GM23338 (cell line): ENCODE measurements around the gene ALG14. TPM values are rescaled to one million over a fixed set of nuclear protein-coding genes. Genes with fewer than 3 reads are reported as not detected.

Experiments used
- ATAC-seq: fragments of 200-7000 bp; cut with Tn5 transposase; 3 replicates; pipeline ENCODE4 v1.9.1; 2020
- DNase-seq: peaks from one replicate; pipeline ENCODE4 v3.0.0-alpha.2; 2015; ENCODE audit warnings: low spot score
- H2AFZ ChIP-seq: fragments of 200-600 bp; sonication (generic); 2 replicates; pipeline ENCODE4 v1.8.0; 2016; ENCODE audit warnings: antibody characterized with exemption, mild to moderate bottlenecking, moderate library complexity
- H3F3A ChIP-seq: fragments of 200-600 bp; sonication (generic); replicated peaks from 2 replicates; pipeline ENCODE4 v1.8.0; 2017; ENCODE audit warnings: antibody characterized with exemption, mixed run types, low read depth
- H3K27ac ChIP-seq: fragments of 200-600 bp; sonication (generic); 2 replicates; pipeline ENCODE4 v1.6.1; 2016; ENCODE audit warnings: low read depth
- H3K27me3 ChIP-seq: fragments of 200-600 bp; sonication (generic); 2 replicates; pipeline ENCODE4 v1.8.0; 2016; ENCODE audit warnings: mild to moderate bottlenecking, mixed run types, moderate library complexity; ENCODE audit not compliant: insufficient read depth
- H3K36me3 ChIP-seq: fragments of 200-600 bp; sonication (generic); 2 replicates; pipeline ENCODE4 v1.8.0; 2016; ENCODE audit warnings: mild to moderate bottlenecking; ENCODE audit not compliant: insufficient read depth
- H3K4me1 ChIP-seq: fragments of 200-600 bp; sonication (generic); 2 replicates; pipeline ENCODE4 v1.8.0; 2016; ENCODE audit warnings: mild to moderate bottlenecking, moderate library complexity; ENCODE audit not compliant: insufficient read depth
- H3K4me2 ChIP-seq: fragments of 200-600 bp; sonication (generic); 2 replicates; pipeline ENCODE4 v1.7.1; 2017; ENCODE audit warnings: mixed run types
- H3K4me3 ChIP-seq: fragments of 200-600 bp; sonication (generic); 2 replicates; pipeline ENCODE4 v1.6.1; 2016; ENCODE audit warnings: mixed run types
- H3K79me2 ChIP-seq: fragments of 200-600 bp; sonication (generic); replicated peaks from 2 replicates; pipeline ENCODE4 v1.8.0; 2017; ENCODE audit warnings: mild to moderate bottlenecking; ENCODE audit not compliant: insufficient read depth
- H3K9me2 ChIP-seq: fragments of 200-600 bp; sonication (generic); 2 replicates; pipeline ENCODE4 v1.8.0; 2017; ENCODE audit not compliant: insufficient read depth
- H4K20me1 ChIP-seq: fragments of 200-600 bp; sonication (generic); replicated peaks from 2 replicates; pipeline ENCODE4 v1.8.0; 2017; ENCODE audit warnings: mild to moderate bottlenecking; ENCODE audit not compliant: insufficient read depth
- H3K27ac Mint-ChIP-seq: 2 replicates; pipeline ENCODE4 v1.8.0; 2020; ENCODE audit warnings: inconsistent platforms, mild to moderate bottlenecking, moderate library complexity, mixed read lengths
- H3K27me3 Mint-ChIP-seq: 3 replicates; pipeline ENCODE4 v1.8.0; 2022; ENCODE audit warnings: low read depth, mild to moderate bottlenecking, moderate library complexity, mixed read lengths, inconsistent platforms; ENCODE audit not compliant: insufficient read depth, poor library complexity
- H3K36me3 Mint-ChIP-seq: 3 replicates; pipeline ENCODE4 v1.8.0; 2021; ENCODE audit warnings: low read depth, mild to moderate bottlenecking, inconsistent platforms, moderate library complexity, mixed read lengths
- H3K4me1 Mint-ChIP-seq: 3 replicates; pipeline ENCODE4 v1.8.0; 2020; ENCODE audit warnings: mild to moderate bottlenecking, inconsistent platforms, mixed read lengths
- H3K4me3 Mint-ChIP-seq: 3 replicates; pipeline ENCODE4 v1.8.0; 2021; ENCODE audit warnings: moderate library complexity, mild to moderate bottlenecking, inconsistent platforms, mixed read lengths
- H3K9me3 Mint-ChIP-seq: 3 replicates; pipeline ENCODE4 v1.8.0; 2020; ENCODE audit warnings: moderate library complexity, mild to moderate bottlenecking, inconsistent platforms, mixed read lengths
- CREB1 ChIP-seq: fragments of 250-450 bp; sonication (Bioruptor Pico); IDR thresholded peaks from 2 replicates; pipeline ENCODE4 v1.5.0; 2020; ENCODE audit warnings: low read depth, mild to moderate bottlenecking, moderate library complexity
- EZH2 ChIP-seq: fragments of 200-600 bp; sonication (generic); IDR thresholded peaks from one replicate; pipeline ENCODE4 v1.8.0; 2017; ENCODE audit warnings: antibody characterized with exemption, mild to moderate bottlenecking, low read depth; ENCODE audit not compliant: unreplicated experiment
- EZH2phosphoT487 ChIP-seq: fragments of 200-600 bp; sonication (generic); IDR thresholded peaks from one replicate; pipeline ENCODE4 v1.8.1; 2018; ENCODE audit warnings: antibody characterized with exemption; ENCODE audit not compliant: unreplicated experiment
- JUNB ChIP-seq: IDR thresholded peaks from one replicate; pipeline ENCODE4 v1.6.1; 2016; ENCODE audit warnings: antibody characterized with exemption; ENCODE audit not compliant: unreplicated experiment
- NANOG ChIP-seq: IDR thresholded peaks from 2 replicates; pipeline ENCODE4 v1.6.1; 2016; ENCODE audit warnings: antibody characterized with exemption, borderline replicate concordance
- POLR2AphosphoS5 ChIP-seq: IDR thresholded peaks from 2 replicates; pipeline ENCODE4 v1.6.1; 2016; ENCODE audit warnings: antibody characterized with exemption, low read depth
- STAT1 ChIP-seq: IDR thresholded peaks from one replicate; pipeline ENCODE4 v1.6.1; 2016; ENCODE audit warnings: antibody characterized with exemption; ENCODE audit not compliant: unreplicated experiment
- ZNF114 ChIP-seq: fragments of 250-450 bp; sonication (Bioruptor Pico); IDR thresholded peaks from 2 replicates; pipeline ENCODE4 v1.5.0; 2020; ENCODE audit warnings: mild to moderate bottlenecking, moderate library complexity
- ZNF331 ChIP-seq: fragments of 250-450 bp; sonication (Bioruptor Pico); IDR thresholded peaks from 2 replicates; pipeline ENCODE4 v1.5.0; 2020; ENCODE audit warnings: low read depth, mild to moderate bottlenecking, moderate library complexity
- polyA plus RNA-seq: library from polyadenylated mRNA; unstranded; fragments of >200 nt; fragmentation: Nextera tagmentation; extraction: Ambion mirVana; gene quantifications from 2 replicates; pipeline ENCODE4 v1.2.1, GENCODE V29; 2016
- total RNA-seq: library from RNA; depleted of rRNA; stranded (reverse); fragments of >200 nt; shearing (Covaris generic); gene quantifications from 2 replicates; pipeline ENCODE4 v1.2.3, GENCODE V29; 2014
- TF ChIP-seq, protein P1 (sequence below): IDR thresholded peaks from 2 replicates; pipeline ENCODE4 v1.6.1; 2016; ENCODE audit warnings: antibody characterized with exemption
- TF ChIP-seq, protein P2 (sequence below): IDR thresholded peaks from one replicate; pipeline ENCODE4 v1.6.1; 2018; ENCODE audit warnings: antibody characterized with exemption; ENCODE audit not compliant: unreplicated experiment
- TF ChIP-seq, protein P3 (sequence below), 2 experiments: fragments of 200-600 bp in 1 of 2; sonication (generic) in 1 of 2; conservative IDR thresholded peaks; 2 replicates each; pipeline versions ENCODE4 v1.5.1 to v1.6.1; 2016 to 2017; ENCODE audit warnings: antibody characterized with exemption in 2 of 2, low read depth in 2 of 2, mild to moderate bottlenecking in 2 of 2, moderate library complexity in 1 of 2
- TF ChIP-seq, protein P4 (sequence below): fragments of 250-450 bp; sonication (Bioruptor Pico); IDR thresholded peaks from 2 replicates; pipeline ENCODE4 v1.5.0; 2020; ENCODE audit warnings: mild to moderate bottlenecking, moderate library complexity

The ALG14 gene
- total and polyA plus RNA-seq, 2 experiments from 2014 or later, result 0.42 to 2.8 TPM

DNA sequence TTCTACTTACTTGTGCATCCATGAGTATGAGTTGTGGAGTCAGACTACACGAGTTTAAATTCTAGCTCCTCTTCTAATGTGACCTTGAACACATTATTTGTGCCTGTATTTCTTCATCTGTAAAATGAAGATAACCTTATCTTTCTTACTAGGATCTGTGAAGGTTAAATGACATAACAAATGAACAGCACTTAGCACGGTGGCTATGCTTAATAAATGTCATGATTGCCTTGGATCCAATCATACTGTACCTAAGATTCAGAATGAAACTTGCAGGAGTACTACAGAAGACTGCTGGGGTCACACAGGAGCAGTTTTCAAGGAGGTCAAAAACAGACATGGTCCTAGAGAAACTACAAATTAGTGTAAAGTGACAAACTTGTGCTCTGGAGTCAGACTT lies 22.2 kb upstream of the ALG14 start:
- Histone ChIP-seq H3K27ac (no peak overlapping the region), H3F3A (no peaks in the 10 kb centered on the region), H4K20me1 (no peaks in the 10 kb centered on the region), H3K4me1 (no peaks in the 10 kb centered on the region), H3K4me3 (no peak overlapping the region), H3K36me3 (no peaks in the 10 kb centered on the region), H3K27me3 (no peaks in the 10 kb centered on the region), H2AFZ (no peak overlapping the region), H3K9me2 (0 out of 2 replicates have a peak, but pooled peaks cover 3% of the 10 kb centered on the region), H3K4me2 (no peak overlapping the region), H3K79me2 (no peaks in the 10 kb centered on the region)
- H3K4me3 Mint-ChIP-seq, result no peak overlapping the region
- peaks cover 5% of the 10 kb centered on the region; the same call in 1 of the 3 replicates for H3K9me3 Mint-ChIP-seq
- no peak for ATAC-seq
- H3K27ac Mint-ChIP-seq, result no peak overlapping the region
- DNase-seq, result no peak
- TF ChIP-seq STAT1, result no peak
- no peak for TF ChIP-seq ZNF331 (CRISPR knock-in tag)
- no peak for TF ChIP-seq POLR2AphosphoS5
- TF ChIP-seq EZH2phosphoT487, result no peak
- TF ChIP-seq ZNF114 (CRISPR knock-in tag), result no peak
- TF ChIP-seq, protein P1, sequence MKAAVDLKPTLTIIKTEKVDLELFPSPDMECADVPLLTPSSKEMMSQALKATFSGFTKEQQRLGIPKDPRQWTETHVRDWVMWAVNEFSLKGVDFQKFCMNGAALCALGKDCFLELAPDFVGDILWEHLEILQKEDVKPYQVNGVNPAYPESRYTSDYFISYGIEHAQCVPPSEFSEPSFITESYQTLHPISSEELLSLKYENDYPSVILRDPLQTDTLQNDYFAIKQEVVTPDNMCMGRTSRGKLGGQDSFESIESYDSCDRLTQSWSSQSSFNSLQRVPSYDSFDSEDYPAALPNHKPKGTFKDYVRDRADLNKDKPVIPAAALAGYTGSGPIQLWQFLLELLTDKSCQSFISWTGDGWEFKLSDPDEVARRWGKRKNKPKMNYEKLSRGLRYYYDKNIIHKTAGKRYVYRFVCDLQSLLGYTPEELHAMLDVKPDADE, result no peak
- TF ChIP-seq NANOG, result no peak
- TF ChIP-seq, protein P2, sequence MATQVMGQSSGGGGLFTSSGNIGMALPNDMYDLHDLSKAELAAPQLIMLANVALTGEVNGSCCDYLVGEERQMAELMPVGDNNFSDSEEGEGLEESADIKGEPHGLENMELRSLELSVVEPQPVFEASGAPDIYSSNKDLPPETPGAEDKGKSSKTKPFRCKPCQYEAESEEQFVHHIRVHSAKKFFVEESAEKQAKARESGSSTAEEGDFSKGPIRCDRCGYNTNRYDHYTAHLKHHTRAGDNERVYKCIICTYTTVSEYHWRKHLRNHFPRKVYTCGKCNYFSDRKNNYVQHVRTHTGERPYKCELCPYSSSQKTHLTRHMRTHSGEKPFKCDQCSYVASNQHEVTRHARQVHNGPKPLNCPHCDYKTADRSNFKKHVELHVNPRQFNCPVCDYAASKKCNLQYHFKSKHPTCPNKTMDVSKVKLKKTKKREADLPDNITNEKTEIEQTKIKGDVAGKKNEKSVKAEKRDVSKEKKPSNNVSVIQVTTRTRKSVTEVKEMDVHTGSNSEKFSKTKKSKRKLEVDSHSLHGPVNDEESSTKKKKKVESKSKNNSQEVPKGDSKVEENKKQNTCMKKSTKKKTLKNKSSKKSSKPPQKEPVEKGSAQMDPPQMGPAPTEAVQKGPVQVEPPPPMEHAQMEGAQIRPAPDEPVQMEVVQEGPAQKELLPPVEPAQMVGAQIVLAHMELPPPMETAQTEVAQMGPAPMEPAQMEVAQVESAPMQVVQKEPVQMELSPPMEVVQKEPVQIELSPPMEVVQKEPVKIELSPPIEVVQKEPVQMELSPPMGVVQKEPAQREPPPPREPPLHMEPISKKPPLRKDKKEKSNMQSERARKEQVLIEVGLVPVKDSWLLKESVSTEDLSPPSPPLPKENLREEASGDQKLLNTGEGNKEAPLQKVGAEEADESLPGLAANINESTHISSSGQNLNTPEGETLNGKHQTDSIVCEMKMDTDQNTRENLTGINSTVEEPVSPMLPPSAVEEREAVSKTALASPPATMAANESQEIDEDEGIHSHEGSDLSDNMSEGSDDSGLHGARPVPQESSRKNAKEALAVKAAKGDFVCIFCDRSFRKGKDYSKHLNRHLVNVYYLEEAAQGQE, result no peak
- TF ChIP-seq, protein P3, sequence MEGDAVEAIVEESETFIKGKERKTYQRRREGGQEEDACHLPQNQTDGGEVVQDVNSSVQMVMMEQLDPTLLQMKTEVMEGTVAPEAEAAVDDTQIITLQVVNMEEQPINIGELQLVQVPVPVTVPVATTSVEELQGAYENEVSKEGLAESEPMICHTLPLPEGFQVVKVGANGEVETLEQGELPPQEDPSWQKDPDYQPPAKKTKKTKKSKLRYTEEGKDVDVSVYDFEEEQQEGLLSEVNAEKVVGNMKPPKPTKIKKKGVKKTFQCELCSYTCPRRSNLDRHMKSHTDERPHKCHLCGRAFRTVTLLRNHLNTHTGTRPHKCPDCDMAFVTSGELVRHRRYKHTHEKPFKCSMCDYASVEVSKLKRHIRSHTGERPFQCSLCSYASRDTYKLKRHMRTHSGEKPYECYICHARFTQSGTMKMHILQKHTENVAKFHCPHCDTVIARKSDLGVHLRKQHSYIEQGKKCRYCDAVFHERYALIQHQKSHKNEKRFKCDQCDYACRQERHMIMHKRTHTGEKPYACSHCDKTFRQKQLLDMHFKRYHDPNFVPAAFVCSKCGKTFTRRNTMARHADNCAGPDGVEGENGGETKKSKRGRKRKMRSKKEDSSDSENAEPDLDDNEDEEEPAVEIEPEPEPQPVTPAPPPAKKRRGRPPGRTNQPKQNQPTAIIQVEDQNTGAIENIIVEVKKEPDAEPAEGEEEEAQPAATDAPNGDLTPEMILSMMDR (conservative IDR thresholded peaks at IDR 0.05; ENCODE audit: low read depth in 2 of 2), result no peak
- no peak for TF ChIP-seq EZH2
- TF ChIP-seq, protein P4, sequence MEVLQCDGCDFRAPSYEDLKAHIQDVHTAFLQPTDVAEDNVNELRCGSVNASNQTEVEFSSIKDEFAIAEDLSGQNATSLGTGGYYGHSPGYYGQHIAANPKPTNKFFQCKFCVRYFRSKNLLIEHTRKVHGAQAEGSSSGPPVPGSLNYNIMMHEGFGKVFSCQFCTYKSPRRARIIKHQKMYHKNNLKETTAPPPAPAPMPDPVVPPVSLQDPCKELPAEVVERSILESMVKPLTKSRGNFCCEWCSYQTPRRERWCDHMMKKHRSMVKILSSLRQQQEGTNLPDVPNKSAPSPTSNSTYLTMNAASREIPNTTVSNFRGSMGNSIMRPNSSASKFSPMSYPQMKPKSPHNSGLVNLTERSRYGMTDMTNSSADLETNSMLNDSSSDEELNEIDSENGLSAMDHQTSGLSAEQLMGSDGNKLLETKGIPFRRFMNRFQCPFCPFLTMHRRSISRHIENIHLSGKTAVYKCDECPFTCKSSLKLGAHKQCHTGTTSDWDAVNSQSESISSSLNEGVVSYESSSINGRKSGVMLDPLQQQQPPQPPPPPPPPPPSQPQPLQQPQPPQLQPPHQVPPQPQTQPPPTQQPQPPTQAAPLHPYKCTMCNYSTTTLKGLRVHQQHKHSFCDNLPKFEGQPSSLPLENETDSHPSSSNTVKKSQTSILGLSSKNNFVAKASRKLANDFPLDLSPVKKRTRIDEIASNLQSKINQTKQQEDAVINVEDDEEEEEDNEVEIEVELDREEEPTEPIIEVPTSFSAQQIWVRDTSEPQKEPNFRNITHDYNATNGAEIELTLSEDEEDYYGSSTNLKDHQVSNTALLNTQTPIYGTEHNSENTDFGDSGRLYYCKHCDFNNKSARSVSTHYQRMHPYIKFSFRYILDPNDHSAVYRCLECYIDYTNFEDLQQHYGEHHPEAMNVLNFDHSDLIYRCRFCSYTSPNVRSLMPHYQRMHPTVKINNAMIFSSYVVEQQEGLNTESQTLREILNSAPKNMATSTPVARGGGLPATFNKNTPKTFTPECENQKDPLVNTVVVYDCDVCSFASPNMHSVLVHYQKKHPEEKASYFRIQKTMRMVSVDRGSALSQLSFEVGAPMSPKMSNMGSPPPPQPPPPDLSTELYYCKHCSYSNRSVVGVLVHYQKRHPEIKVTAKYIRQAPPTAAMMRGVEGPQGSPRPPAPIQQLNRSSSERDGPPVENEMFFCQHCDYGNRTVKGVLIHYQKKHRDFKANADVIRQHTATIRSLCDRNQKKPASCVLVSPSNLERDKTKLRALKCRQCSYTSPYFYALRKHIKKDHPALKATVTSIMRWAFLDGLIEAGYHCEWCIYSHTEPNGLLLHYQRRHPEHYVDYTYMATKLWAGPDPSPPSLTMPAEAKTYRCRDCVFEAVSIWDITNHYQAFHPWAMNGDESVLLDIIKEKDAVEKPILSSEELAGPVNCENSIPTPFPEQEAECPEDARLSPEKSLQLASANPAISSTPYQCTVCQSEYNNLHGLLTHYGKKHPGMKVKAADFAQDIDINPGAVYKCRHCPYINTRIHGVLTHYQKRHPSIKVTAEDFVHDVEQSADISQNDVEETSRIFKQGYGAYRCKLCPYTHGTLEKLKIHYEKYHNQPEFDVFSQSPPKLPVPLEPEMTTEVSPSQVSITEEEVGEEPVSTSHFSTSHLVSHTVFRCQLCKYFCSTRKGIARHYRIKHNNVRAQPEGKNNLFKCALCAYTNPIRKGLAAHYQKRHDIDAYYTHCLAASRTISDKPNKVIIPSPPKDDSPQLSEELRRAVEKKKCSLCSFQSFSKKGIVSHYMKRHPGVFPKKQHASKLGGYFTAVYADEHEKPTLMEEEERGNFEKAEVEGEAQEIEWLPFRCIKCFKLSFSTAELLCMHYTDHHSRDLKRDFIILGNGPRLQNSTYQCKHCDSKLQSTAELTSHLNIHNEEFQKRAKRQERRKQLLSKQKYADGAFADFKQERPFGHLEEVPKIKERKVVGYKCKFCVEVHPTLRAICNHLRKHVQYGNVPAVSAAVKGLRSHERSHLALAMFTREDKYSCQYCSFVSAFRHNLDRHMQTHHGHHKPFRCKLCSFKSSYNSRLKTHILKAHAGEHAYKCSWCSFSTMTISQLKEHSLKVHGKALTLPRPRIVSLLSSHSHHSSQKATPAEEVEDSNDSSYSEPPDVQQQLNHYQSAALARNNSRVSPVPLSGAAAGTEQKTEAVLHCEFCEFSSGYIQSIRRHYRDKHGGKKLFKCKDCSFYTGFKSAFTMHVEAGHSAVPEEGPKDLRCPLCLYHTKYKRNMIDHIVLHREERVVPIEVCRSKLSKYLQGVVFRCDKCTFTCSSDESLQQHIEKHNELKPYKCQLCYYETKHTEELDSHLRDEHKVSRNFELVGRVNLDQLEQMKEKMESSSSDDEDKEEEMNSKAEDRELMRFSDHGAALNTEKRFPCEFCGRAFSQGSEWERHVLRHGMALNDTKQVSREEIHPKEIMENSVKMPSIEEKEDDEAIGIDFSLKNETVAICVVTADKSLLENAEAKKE (CRISPR knock-in tag), result no peak
- no peak for TF ChIP-seq CREB1
- TF ChIP-seq JUNB, result no peak
- no peaks in the 10 kb centered on the region for H3K27me3 Mint-ChIP-seq
- no peaks in the 10 kb centered on the region; the same call in 2 of the 3 replicates for H3K4me1 Mint-ChIP-seq
- no peaks in the 10 kb centered on the region; the same call in 2 of the 3 replicates for H3K36me3 Mint-ChIP-seq
